Peyer's patch (tissue), 4 donors: ENCODE data around the gene ACVR1.

ENCODE experiments used
- POLR2A ChIP-seq, 2 donors: fragments of 450-650 bp; IDR thresholded peaks; one replicate each; pipeline ENCODE4 v1.5.1; 2017; ENCODE audit warnings: antibody characterized with exemption in 2 of 2, mild to moderate bottlenecking in 2 of 2, moderate library complexity in 2 of 2
- TF ChIP-seq, protein P1 (sequence below), 6 experiments: fragments of 450-650 bp in 4 of 6; fragments of 200-600 bp in 2 of 6; sonication (generic) in 1 of 6; IDR thresholded peaks; one replicate each; pipeline ENCODE4 v1.5.1; 2017 to 2019; ENCODE audit warnings: antibody characterized with exemption in 6 of 6, mild to moderate bottlenecking in 3 of 6, moderate library complexity in 1 of 6

DNA sequence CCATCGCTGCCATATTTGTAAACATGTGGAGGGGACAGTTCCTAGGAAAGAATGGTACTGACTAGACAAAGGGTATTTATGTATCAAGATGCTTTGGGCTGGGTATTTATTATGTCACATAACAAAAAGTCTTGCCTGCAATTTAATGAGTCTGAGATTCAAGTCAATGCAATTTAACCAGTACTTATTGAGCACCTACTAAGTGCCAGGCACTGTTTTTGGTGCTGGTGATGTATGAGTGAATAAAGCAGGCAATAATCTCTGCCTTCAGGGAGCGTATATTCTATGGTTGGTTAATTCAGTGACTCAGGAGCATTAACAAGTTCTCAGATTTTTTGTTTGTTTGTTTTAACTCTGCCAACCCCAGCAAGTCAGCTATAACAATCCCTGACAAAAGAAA lies 24.6 kb upstream of the ACVR1 start:
- TF ChIP-seq, protein P1, sequence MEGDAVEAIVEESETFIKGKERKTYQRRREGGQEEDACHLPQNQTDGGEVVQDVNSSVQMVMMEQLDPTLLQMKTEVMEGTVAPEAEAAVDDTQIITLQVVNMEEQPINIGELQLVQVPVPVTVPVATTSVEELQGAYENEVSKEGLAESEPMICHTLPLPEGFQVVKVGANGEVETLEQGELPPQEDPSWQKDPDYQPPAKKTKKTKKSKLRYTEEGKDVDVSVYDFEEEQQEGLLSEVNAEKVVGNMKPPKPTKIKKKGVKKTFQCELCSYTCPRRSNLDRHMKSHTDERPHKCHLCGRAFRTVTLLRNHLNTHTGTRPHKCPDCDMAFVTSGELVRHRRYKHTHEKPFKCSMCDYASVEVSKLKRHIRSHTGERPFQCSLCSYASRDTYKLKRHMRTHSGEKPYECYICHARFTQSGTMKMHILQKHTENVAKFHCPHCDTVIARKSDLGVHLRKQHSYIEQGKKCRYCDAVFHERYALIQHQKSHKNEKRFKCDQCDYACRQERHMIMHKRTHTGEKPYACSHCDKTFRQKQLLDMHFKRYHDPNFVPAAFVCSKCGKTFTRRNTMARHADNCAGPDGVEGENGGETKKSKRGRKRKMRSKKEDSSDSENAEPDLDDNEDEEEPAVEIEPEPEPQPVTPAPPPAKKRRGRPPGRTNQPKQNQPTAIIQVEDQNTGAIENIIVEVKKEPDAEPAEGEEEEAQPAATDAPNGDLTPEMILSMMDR (IDR thresholded peaks at IDR 0.05) = no peak
- TF ChIP-seq POLR2A (IDR thresholded peaks at IDR 0.05) = no peak
